Activated CD4-positive, alpha-beta memory T cell treated with anti-CD3 and anti-CD28 coated beads, Interleukin-2, amount 10 ng/mL, durations not matched to agents 7 days and 5 days (primary cell): ENCODE results near the gene UBE2L3. TPM values are rescaled to one million over a fixed set of nuclear protein-coding genes. Genes with fewer than 3 reads are reported as not detected.
"Not testable (repeated sequence)": the region's sequence is repeated elsewhere in the genome, so short reads cannot be mapped to it uniquely, and the experiment has no call there.

Experiments used
- CTCF ChIA-PET: fragments of 350-600 bp; sonication (Branson Sonifier 250); formaldehyde crosslinking; loops from one replicate; lab custom pipeline; 2021; ENCODE audit warnings: antibody characterized with exemption, inconsistent platforms; lab: Charles Lee
- POLR2A ChIA-PET: fragments of 350-600 bp; sonication (Branson Sonifier 250); formaldehyde crosslinking; loops from one replicate; lab custom pipeline; 2021; ENCODE audit warnings: antibody characterized with exemption; lab: Charles Lee
- DNase-seq: peaks from one replicate; pipeline ENCODE4 v3.0.0-alpha.2; 2020
- H3K27ac Mint-ChIP-seq: one replicate; pipeline ENCODE4 v1.8.0; 2021; ENCODE audit warnings: mild to moderate bottlenecking, mixed read lengths
- H3K27me3 Mint-ChIP-seq: one replicate; pipeline ENCODE4 v1.8.0; 2021; ENCODE audit warnings: mixed read lengths
- H3K36me3 Mint-ChIP-seq: one replicate; pipeline ENCODE4 v1.8.0; 2021; ENCODE audit warnings: low read depth, mixed read lengths
- H3K4me1 Mint-ChIP-seq: one replicate; pipeline ENCODE4 v1.8.0; 2021; ENCODE audit warnings: mixed read lengths
- H3K4me3 Mint-ChIP-seq: one replicate; pipeline ENCODE4 v1.8.0; 2021; ENCODE audit warnings: mild to moderate bottlenecking, mixed read lengths
- H3K9me3 Mint-ChIP-seq: one replicate; pipeline ENCODE4 v1.8.0; 2021; ENCODE audit warnings: mixed read lengths
- total RNA-seq, 2 experiments: library from RNA; stranded (reverse); gene quantifications; one replicate each; pipeline ENCODE4 v1.2.3, GENCODE V29; 2021

Gene UBE2L3
- total RNA-seq, 2 experiments from 2014 or later = 54.3 to 57.4 TPM

- DNase-seq, H3K4me3 Mint-ChIP-seq, H3K36me3 Mint-ChIP-seq, CTCF ChIA-PET, H3K27ac Mint-ChIP-seq, H3K9me3 Mint-ChIP-seq, H3K4me1 Mint-ChIP-seq, POLR2A ChIA-PET: not testable (repeated sequence)
- H3K27me3 Mint-ChIP-seq = peaks cover 11% of the 10 kb centered on the region
Observed at GRCh38 chr22:21560657-21561056, 6.9 kb upstream of the UBE2L3 start.

- ChIA-PET POLR2A (no interaction called here), CTCF (interaction anchor here (0.9 kb wide), 1 partner anchor 65 kb away, joined by 3 read pairs; no protein-coding TSS in a partner anchor)
- Mint-ChIP-seq H3K36me3 (peaks cover 8% of the 10 kb centered on the region), H3K27me3 (peaks cover 9% of the 10 kb centered on the region), H3K9me3 (no peaks in the 10 kb centered on the region), H3K4me3 (no peak overlapping the region), H3K27ac (no peak overlapping the region), H3K4me1 (peaks cover 10% of the 10 kb centered on the region)
- no peak for DNase-seq
Observed at GRCh38 chr22:21563912-21564311, 3.6 kb upstream of the UBE2L3 start.

DNA sequence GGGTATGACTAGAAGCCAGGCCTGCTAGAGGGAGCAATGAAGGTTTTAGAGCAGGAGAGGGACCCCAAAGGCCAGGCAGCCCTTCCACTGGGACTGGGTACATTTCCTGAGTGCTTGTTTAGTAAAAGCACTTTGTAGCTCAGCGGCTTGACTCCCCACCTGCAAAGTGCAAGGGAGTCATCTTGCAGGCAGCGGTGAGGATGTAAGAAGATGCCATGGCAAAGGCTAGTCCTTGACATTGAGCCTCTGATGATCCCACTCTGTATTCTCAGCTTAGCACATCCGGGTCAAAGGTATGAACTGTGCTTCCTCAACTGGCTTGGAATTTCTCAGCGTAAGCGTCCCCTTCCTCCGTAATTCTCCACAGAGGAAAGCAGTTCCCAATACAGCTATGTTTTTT, 3.1 kb upstream of the UBE2L3 start:
- no peak overlapping the region for H3K4me3 Mint-ChIP-seq
- no peaks in the 10 kb centered on the region for H3K9me3 Mint-ChIP-seq
- ChIA-PET CTCF (interaction anchor here (0.9 kb wide), 1 partner anchor 65 kb away, joined by 3 read pairs; no protein-coding TSS in a partner anchor), POLR2A (no interaction called here)
- H3K27me3 Mint-ChIP-seq = peaks cover 9% of the 10 kb centered on the region
- H3K36me3 Mint-ChIP-seq = peaks cover 10% of the 10 kb centered on the region
- no peak overlapping the region for H3K27ac Mint-ChIP-seq
- DNase-seq = no peak
- peaks cover 15% of the 10 kb centered on the region for H3K4me1 Mint-ChIP-seq

DNA sequence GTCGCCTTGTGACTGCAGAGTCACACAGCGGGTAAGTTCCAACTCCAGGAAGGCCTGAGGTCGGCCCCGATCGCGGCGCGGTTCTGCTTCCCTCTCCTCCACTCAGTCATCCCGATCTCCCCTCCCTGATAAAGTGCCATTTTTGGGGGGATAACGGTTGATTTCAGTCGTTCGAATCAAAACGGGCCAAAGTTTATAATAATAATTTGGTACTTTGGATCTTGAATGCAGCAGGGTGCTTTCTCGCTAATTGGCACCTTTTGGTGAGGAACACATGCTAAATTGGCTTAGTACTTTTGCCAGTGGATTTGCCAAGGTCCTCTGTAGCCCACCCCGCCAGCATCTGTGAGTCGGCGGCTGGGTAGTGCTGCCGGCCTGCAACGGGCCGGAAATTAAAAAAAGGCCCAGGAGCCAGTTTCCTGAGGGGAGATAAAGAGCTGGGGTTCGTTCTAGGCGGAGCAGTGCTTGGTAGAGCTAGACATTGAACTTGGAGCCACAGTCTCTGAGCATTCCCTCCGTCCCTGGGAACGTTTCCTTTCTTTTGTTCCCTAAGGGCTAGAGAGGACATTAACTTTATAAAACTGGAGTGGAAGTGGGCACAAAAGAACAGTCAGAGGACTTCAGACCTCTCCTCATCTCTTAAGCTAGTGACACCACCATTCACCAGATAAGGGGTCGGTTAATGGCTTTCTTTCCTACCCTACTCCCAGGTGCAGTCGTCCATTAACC, 997 bp downstream of the UBE2L3 start:
- H3K4me1 Mint-ChIP-seq = peaks cover 53% of the 10 kb centered on the region
- peak overlapping the region; percentile 92 for H3K4me3 Mint-ChIP-seq
- peak overlapping the region; percentile 90 for H3K27ac Mint-ChIP-seq
- peaks cover 31% of the 10 kb centered on the region for H3K36me3 Mint-ChIP-seq
- peak; percentile 31 for DNase-seq
- ChIA-PET POLR2A (interaction anchor here (0.8 to 4.4 kb wide), 10 partner anchors 8 to 97 kb away, joined by 3 to 38 read pairs (median 4); partner anchors contain the start of genes CCDC116, PPIL2, SDF2L1 and YDJC), CTCF (interaction anchor here (1.9 to 2.8 kb wide), 2 partner anchors 60 to 74 kb away, joined by 9 to 19 read pairs; partner anchors contain the start of gene SDF2L1)
- H3K27me3 Mint-ChIP-seq = peaks cover 2% of the 10 kb centered on the region
- no peaks in the 10 kb centered on the region for H3K9me3 Mint-ChIP-seq

- H3K4me3 Mint-ChIP-seq = peak overlapping the region; percentile 92
- not testable (repeated sequence) for H3K9me3 Mint-ChIP-seq, DNase-seq, H3K27me3 Mint-ChIP-seq
- ChIA-PET CTCF (interaction anchor here (1.9 to 2.8 kb wide), 2 partner anchors 60 to 73 kb away, joined by 9 to 19 read pairs; partner anchors contain the start of gene SDF2L1), POLR2A (interaction anchor here (0.8 to 4.4 kb wide), 9 partner anchors 8 to 97 kb away, joined by 3 to 38 read pairs (median 5); partner anchors contain the start of genes CCDC116, PPIL2, SDF2L1 and YDJC)
- H3K4me1 Mint-ChIP-seq = peaks cover 57% of the 10 kb centered on the region
- peak overlapping the region; percentile 90 for H3K27ac Mint-ChIP-seq
- peaks cover 31% of the 10 kb centered on the region for H3K36me3 Mint-ChIP-seq
Observed at GRCh38 chr22:21569076-21569427, 1.5 kb downstream of the UBE2L3 start.

GRCh38 chr22:21569459-21570170, 2.1 kb downstream of the UBE2L3 start:
- peaks cover 31% of the 10 kb centered on the region for H3K36me3 Mint-ChIP-seq
- no peaks in the 10 kb centered on the region for H3K9me3 Mint-ChIP-seq
- DNase-seq = no peak
- H3K4me3 Mint-ChIP-seq = peak overlapping the region; percentile 92
- CTCF ChIA-PET = interaction anchor here (0.6 to 2.8 kb wide), 3 partner anchors 59 to 75 kb away, joined by 5 to 19 read pairs (median 9); partner anchors contain the start of gene SDF2L1
- no peaks in the 10 kb centered on the region for H3K27me3 Mint-ChIP-seq
- peak overlapping the region; percentile 78 for H3K27ac Mint-ChIP-seq
- POLR2A ChIA-PET = interaction anchor here (1.8 to 4.4 kb wide), 5 partner anchors 18 to 96 kb away, joined by 4 to 38 read pairs (median 12); partner anchors contain the start of genes CCDC116, PPIL2, SDF2L1 and YDJC
- peaks cover 63% of the 10 kb centered on the region for H3K4me1 Mint-ChIP-seq

DNA sequence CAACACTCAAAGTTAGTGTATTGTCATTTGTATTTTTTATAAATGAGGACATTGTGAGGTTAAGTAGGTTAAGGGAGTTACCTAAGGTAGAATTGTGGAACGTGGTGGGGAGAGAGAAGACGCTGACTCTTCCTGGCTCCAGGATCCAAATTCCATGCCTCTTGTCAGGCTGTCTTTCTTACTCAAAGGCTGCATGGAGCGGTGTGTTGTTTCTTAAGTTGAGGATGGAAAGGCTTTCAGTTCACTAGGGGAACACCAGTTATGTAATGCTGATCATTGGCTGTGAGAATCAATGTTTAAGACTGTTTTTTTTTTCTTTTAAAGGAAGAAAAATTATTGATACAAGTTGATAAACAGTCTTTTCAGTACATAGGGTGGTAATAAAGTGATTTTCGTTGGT, 2.9 kb downstream of the UBE2L3 start:
- peak overlapping the region; percentile 52 for H3K4me3 Mint-ChIP-seq
- H3K27ac Mint-ChIP-seq = peak overlapping the region; percentile 40
- peaks cover 31% of the 10 kb centered on the region for H3K36me3 Mint-ChIP-seq
- H3K27me3 Mint-ChIP-seq = no peaks in the 10 kb centered on the region
- ChIA-PET CTCF (interaction anchor here (1.1 kb wide), 1 partner anchor 76 kb away, joined by 4 read pairs; no protein-coding TSS in a partner anchor), POLR2A (interaction anchor here (1.0 to 1.4 kb wide), 3 partner anchors 12 to 81 kb away, joined by 3 to 6 read pairs (median 5); partner anchors contain the start of gene SDF2L1)
- H3K4me1 Mint-ChIP-seq = peaks cover 63% of the 10 kb centered on the region
- no peaks in the 10 kb centered on the region for H3K9me3 Mint-ChIP-seq
- no peak for DNase-seq

DNA sequence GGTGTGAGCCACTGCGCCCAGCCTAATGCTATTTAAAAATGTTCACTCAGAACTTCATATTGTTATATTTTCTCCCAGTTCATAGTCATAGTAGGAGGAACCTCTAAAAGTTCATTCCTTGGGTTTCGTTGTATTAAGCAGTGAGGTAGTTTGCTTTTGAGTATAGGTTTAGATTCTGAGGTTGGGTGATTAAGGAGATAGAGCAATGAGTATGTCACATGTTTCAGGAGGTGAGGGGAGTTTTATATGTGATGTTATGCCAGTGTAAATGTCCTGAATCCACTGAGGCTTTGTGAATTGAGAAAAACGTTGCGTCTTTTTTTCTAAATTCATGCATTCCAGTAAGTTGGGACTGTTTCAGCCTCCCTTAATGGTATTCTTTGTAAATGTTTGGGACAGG, 4.2 kb downstream of the UBE2L3 start:
- Mint-ChIP-seq H3K27me3 (no peaks in the 10 kb centered on the region), H3K36me3 (peaks cover 31% of the 10 kb centered on the region), H3K4me3 (peak overlapping the region; percentile 54), H3K9me3 (no peaks in the 10 kb centered on the region), H3K4me1 (peaks cover 65% of the 10 kb centered on the region), H3K27ac (peak overlapping the region; percentile 69)
- POLR2A ChIA-PET = interaction anchor here (1.0 to 1.5 kb wide), 5 partner anchors 11 to 80 kb away, joined by 3 to 6 read pairs (median 4); partner anchors contain the start of genes SDF2L1 and YDJC
- CTCF ChIA-PET = interaction anchor here (1.1 to 1.2 kb wide), 2 partner anchors 58 to 75 kb away, joined by 4 to 6 read pairs; no protein-coding TSS in a partner anchor
- DNase-seq = no peak

- Mint-ChIP-seq H3K4me1 (peaks cover 67% of the 10 kb centered on the region), H3K9me3 (no peaks in the 10 kb centered on the region), H3K4me3 (no peak overlapping the region), H3K36me3 (peaks cover 35% of the 10 kb centered on the region), H3K27ac (no peak overlapping the region), H3K27me3 (no peaks in the 10 kb centered on the region)
- CTCF ChIA-PET = interaction anchor here (1.3 kb wide), 1 partner anchor 70 kb away, joined by 4 read pairs; no protein-coding TSS in a partner anchor
- POLR2A ChIA-PET = interaction anchor here (1.2 to 1.5 kb wide), 3 partner anchors 15 to 68 kb away, joined by 3 to 5 read pairs (median 4); partner anchors contain the start of gene YDJC
- no peak for DNase-seq
Observed at GRCh38 chr22:21573293-21573734, 5.8 kb downstream of the UBE2L3 start.

- H3K4me1 Mint-ChIP-seq = peaks cover 65% of the 10 kb centered on the region
- H3K27ac Mint-ChIP-seq = no peak overlapping the region
- peaks cover 29% of the 10 kb centered on the region for H3K36me3 Mint-ChIP-seq
- no peak overlapping the region for H3K4me3 Mint-ChIP-seq
- POLR2A ChIA-PET = interaction anchor here (1.2 to 1.5 kb wide), 2 partner anchors 14 to 67 kb away, joined by 3 to 5 read pairs; no protein-coding TSS in a partner anchor
- H3K27me3 Mint-ChIP-seq = no peaks in the 10 kb centered on the region
- no peaks in the 10 kb centered on the region for H3K9me3 Mint-ChIP-seq
- CTCF ChIA-PET = interaction anchor here (2.4 kb wide), 1 partner anchor 55 kb away, joined by 7 read pairs; no protein-coding TSS in a partner anchor
- DNase-seq = no peak
Observed at GRCh38 chr22:21573750-21574494, 6.4 kb downstream of the UBE2L3 start.

DNA sequence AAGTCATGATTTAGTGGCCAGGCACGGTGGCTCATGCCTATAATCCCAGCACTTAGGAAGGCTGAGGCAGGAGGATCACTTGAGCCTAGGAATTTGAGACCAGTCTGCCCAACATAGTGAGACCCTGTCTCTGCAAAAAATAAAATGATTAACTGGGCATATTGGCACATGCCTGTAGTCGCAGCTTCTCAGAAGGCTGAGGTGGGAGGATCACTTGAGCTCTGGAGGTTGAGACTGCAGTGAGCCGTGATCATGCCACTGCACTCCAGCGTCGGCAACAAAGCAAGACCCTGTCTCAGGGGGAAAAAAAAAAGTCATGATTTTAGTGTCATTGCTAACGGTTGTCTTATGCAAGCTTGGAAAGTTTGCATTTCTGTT, 11.9 kb downstream of the UBE2L3 start:
- ChIA-PET POLR2A (interaction anchor here (0.9 kb wide), 1 partner anchor 11 kb away, joined by 3 read pairs; no protein-coding TSS in a partner anchor), CTCF (no interaction called here)
- Mint-ChIP-seq H3K27me3 (no peaks in the 10 kb centered on the region), H3K4me3 (no peak overlapping the region), H3K9me3 (no peaks in the 10 kb centered on the region), H3K27ac (no peak overlapping the region), H3K36me3 (peaks cover 13% of the 10 kb centered on the region), H3K4me1 (peaks cover 26% of the 10 kb centered on the region)
- DNase-seq = no peak

GRCh38 chr22:21580623-21581007, 13.1 kb downstream of the UBE2L3 start:
- DNase-seq, H3K9me3 Mint-ChIP-seq, H3K27me3 Mint-ChIP-seq, H3K27ac Mint-ChIP-seq, CTCF ChIA-PET, H3K4me3 Mint-ChIP-seq: not testable (repeated sequence)
- Mint-ChIP-seq H3K36me3 (peaks cover 18% of the 10 kb centered on the region), H3K4me1 (peaks cover 29% of the 10 kb centered on the region)
- POLR2A ChIA-PET = interaction anchor here (1.1 kb wide), 1 partner anchor 12 kb away, joined by 3 read pairs; no protein-coding TSS in a partner anchor
